ENCODE data around the gene RSPO4. TPM values are rescaled to one million over a fixed set of nuclear protein-coding genes. Genes with fewer than 3 reads are reported as not detected.
A peak's percentile ranks its signal among the peaks of the same experiment; 100 is the strongest.

The RSPO4 gene
- total and polyA plus RNA-seq, 2 of the 8 experiments (the other 6 are each of a cell fraction or from before 2014, with no cell fraction given) = 3.4 to 6.4 TPM

DNA sequence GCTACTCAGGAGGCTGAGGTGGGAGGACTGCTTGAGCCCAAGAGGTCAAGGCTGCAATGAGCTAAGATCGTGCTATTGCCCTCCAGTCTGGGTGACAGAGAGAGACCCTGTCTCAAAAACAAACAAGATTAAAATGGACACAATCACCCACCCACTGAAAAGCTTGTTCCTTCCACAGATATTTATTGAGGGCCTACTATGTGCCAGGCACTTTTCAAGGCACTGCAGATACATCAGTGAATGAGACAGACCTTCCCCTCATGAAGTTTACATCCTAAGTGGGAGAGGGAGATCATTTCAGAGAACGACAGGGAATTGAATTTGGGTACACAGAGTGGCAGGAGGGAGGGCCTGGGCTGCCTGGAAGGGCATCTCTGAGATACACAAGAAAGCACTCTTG lies 14.4 kb downstream of the RSPO4 start:
- no peak overlapping the region for H2AK5ac ChIP-seq (ENCODE audit: low read depth, low read length)
- H4K91ac ChIP-seq (replicated peaks; ENCODE audit: insufficient read length, low read length) = no peak overlapping the region
- no peak overlapping the region for H3K4ac ChIP-seq (replicated peaks; ENCODE audit: insufficient read length, low read depth, low read length)
- H2BK12ac ChIP-seq (ENCODE audit: low read depth, low read length) = no peak overlapping the region
- no peaks in the 10 kb centered on the region for H3K36me3 ChIP-seq (ENCODE audit: control insufficient read depth in 2 of 4, insufficient read depth in 4 of 4, low read length in 3 of 4)
- no peak overlapping the region for H2BK15ac ChIP-seq (ENCODE audit: low read length)
- H3K9ac ChIP-seq (replicated peaks in 1 of 4; ENCODE audit: extremely low read depth in 1 of 4, low read depth in 3 of 4, low read length in 3 of 4) = no peak overlapping the region
- no peak overlapping the region for H3K4me2 ChIP-seq (ENCODE audit: insufficient read depth in 1 of 2, low read depth in 2 of 2, low read length in 2 of 2)
- H4K20me1 ChIP-seq (replicated peaks in 1 of 2; ENCODE audit: control insufficient read depth in 1 of 2, insufficient read depth in 2 of 2, low read length in 2 of 2) = no peaks in the 10 kb centered on the region
- no peak overlapping the region for H3K18ac ChIP-seq (ENCODE audit: extremely low read depth, low read length)
- no peaks in the 10 kb centered on the region for H3K79me1 ChIP-seq (ENCODE audit: low read depth, low read length)
- no peaks in the 10 kb centered on the region for H3K9me3 ChIP-seq (ENCODE audit: insufficient read depth in 2 of 2, low read depth in 1 of 2, low read length in 1 of 2)
- H3K4me3 ChIP-seq (ENCODE audit: extremely low read depth in 1 of 4, insufficient read depth in 2 of 4, low read depth in 3 of 4, low read length in 4 of 4) = no peak overlapping the region
- no peaks in the 10 kb centered on the region; a peak in 2 of 7 replicates for H3K27me3 ChIP-seq (replicated peaks in 1 of 4; ENCODE audit: control insufficient read depth in 3 of 4, extremely low read depth in 1 of 4, insufficient read depth in 3 of 4, low read length in 3 of 4)
- H3K79me2 ChIP-seq (ENCODE audit: control insufficient read depth in 1 of 2, insufficient read depth in 2 of 2, low read length in 2 of 2) = no peaks in the 10 kb centered on the region
- H4K8ac ChIP-seq (ENCODE audit: extremely low read depth, insufficient read depth, low read length) = peak overlapping the region; percentile 45; the same call in 1 of the 2 replicates
- DNase-seq (ENCODE audit: low read depth in 1 of 2, low spot score in 2 of 2) (no peak), FAIRE-seq (no peak)
- H3K14ac ChIP-seq (ENCODE audit: insufficient read length) = no peak overlapping the region
- no peak overlapping the region for H3K23ac ChIP-seq (ENCODE audit: insufficient read length)
- peaks cover 0 to 6% (median 2%) of the 10 kb centered on the region in 4 experiments; a peak in 4 of 7 replicates for H3K4me1 ChIP-seq (replicated peaks in 1 of 4; ENCODE audit: control insufficient read depth in 3 of 4, insufficient read depth in 4 of 4, low read length in 3 of 4)
- no peak for TF ChIP-seq ZNF274 (IDR thresholded peaks at IDR 0.05; ENCODE audit: borderline replicate concordance, extremely low read depth, low read length)
- no peak for TF ChIP-seq SP4 (IDR thresholded peaks at IDR 0.05; ENCODE audit: low read length)
- TF ChIP-seq YY1 (IDR thresholded peaks at IDR 0.05; ENCODE audit: low read depth, low read length) = no peak
- TF ChIP-seq CBX8 (IDR thresholded peaks at IDR 0.05; ENCODE audit: borderline replicate concordance, low read depth, low read length) = no peak
- no peak for TF ChIP-seq TBP (IDR thresholded peaks at IDR 0.05; ENCODE audit: low read depth, low read length)
- TF ChIP-seq GTF2F1 (IDR thresholded peaks at IDR 0.05; ENCODE audit: borderline replicate concordance, low read depth, low read length) = no peak
- no peak for TF ChIP-seq ASH2L (IDR thresholded peaks at IDR 0.05; ENCODE audit: low read length)
- TF ChIP-seq KDM1A (IDR thresholded peaks at IDR 0.05; ENCODE audit: borderline replicate concordance, low read length) = no peak
- TF ChIP-seq BRCA1 (IDR thresholded peaks at IDR 0.05; ENCODE audit: low read depth, low read length) = no peak
- TF ChIP-seq CREB1 (IDR thresholded peaks at IDR 0.05) = no peak
- POLR2A ChIA-PET (ENCODE audit: partially characterized antibody) = interaction anchor here (1.1 kb wide), 1 partner anchor 11 kb away, joined by 5 read pairs; no protein-coding TSS in a partner anchor
- H3K27ac ChIP-seq (ENCODE audit: low read depth, low read length) = no peak overlapping the region
- H2BK5ac ChIP-seq (ENCODE audit: low read depth, low read length) = no peak overlapping the region
- H3K56ac ChIP-seq (replicated peaks; ENCODE audit: insufficient read length, low read depth, low read length) = no peak overlapping the region
- H3K23me2 ChIP-seq (ENCODE audit: low read depth, low read length) = peaks cover 6% of the 10 kb centered on the region; the same call in 1 of the 2 replicates
- no peak overlapping the region for H4K5ac ChIP-seq (ENCODE audit: insufficient read length, low read depth, low read length)
- WGBS, 2 experiments (ENCODE audit: extremely low coverage in 1 of 2, insufficient coverage in 1 of 2, insufficient read length in 1 of 2, insufficient replicate concordance in 2 of 2, low coverage in 1 of 2, low lambda C conversion rate in 2 of 2, missing lambda C conversion rate in 1 of 2) = 71% methylated on average over 2 of the region's 2 CpGs; no CpG with 5 or more reads in 1 of the 2 experiments
- no peak overlapping the region for H2BK20ac ChIP-seq (ENCODE audit: low read length)
- no peak overlapping the region for H2AFZ ChIP-seq (ENCODE audit: low read length)
- CTCF ChIA-PET (ENCODE audit: partially characterized antibody) = interaction anchor here (0.6 to 2.4 kb wide), 4 partner anchors 30 to 297 kb away, joined by 3 to 10 read pairs (median 6); no protein-coding TSS in a partner anchor
- H2BK120ac ChIP-seq (replicated peaks; ENCODE audit: low read depth, low read length) = no peak overlapping the region

All from H1 (cell line).